Femur (tissue), 1 donor: ENCODE data around the gene STK32B.
"Not testable (repeated sequence)": the region's sequence is repeated elsewhere in the genome, so short reads cannot be mapped to it uniquely, and the experiment has no call there.

Experiments
- DNase-seq: peaks from one replicate; pipeline ENCODE4 v3.0.0-alpha.2; 2017

The STK32B gene

GRCh38 chr4:5032813-5033212 lies 18.5 kb upstream of the STK32B start:
- DNase-seq, result no peak

- peak; percentile 67 for DNase-seq
Observed at GRCh38 chr4:5033281-5033841, 17.9 kb upstream of the STK32B start.

DNA sequence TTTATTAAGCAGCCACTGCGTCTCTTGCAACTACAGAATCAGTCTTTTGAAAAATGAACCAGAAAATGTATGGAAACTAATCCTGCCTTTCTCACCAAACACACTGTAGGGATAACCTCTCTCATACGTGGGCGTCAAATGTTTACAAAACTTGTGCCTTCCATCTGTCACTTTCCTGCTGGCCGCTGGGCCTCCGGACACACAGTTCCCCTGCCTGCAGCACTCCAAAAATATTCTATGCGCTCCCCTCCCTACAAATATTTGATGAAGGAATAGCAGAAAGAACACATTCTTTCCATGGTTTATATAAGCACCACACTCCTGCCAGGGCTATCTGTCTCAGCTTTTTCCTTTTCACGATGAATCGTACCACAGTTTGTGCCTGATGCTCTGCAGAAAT lies 17.1 kb upstream of the STK32B start:
- DNase-seq, result no peak

GRCh38 chr4:5036239-5036638 lies 15.0 kb upstream of the STK32B start:
- no peak for DNase-seq

DNA sequence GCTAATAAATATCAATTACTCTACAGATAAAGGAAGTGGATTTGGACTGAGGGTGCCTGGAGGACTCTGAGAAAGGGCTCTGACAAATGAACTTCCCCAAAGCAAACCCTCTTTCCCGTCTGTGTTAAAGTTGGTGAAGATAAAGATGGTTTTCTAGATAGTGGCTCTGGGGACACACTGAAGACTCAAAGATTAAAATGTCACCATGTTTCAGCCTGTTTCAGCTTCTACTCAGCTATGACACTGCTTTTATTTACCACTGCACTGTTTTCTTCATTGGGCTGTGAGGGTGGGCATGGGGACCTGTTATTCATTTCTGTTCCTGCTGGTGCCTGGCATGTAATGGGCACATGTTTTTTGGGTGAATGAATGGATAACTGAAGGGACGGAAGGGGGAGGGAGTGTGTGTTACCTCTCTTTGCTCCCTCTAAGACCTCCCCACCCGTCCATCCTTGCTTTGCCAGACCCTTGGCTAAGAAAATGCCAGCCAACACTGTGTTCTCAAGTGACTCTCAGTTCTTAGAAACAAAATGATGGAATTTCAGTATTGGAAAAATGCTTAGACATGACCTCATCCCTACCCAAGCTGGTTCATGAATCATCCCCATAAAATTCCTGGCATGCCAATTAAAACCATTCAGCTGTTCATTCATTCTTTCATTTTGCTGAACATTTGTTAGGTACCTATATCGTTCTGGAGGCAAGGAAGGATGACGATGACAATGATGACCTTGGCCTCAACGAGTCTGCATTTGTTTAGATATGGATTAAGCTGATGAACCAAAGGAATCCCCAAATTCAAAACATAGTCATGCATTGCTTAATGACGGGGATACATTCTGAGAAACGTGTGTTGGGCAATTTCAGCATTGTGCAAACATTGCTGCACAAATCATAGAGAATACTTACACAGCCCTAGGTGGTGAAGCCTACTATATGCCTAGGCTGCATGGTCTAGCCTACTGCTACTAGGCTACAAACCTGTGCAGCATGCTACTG lies 13.4 kb upstream of the STK32B start:
- peak; percentile 43 for DNase-seq

- DNase-seq, result no peak
Observed at GRCh38 chr4:5039800-5040199, 11.5 kb upstream of the STK32B start.

DNA sequence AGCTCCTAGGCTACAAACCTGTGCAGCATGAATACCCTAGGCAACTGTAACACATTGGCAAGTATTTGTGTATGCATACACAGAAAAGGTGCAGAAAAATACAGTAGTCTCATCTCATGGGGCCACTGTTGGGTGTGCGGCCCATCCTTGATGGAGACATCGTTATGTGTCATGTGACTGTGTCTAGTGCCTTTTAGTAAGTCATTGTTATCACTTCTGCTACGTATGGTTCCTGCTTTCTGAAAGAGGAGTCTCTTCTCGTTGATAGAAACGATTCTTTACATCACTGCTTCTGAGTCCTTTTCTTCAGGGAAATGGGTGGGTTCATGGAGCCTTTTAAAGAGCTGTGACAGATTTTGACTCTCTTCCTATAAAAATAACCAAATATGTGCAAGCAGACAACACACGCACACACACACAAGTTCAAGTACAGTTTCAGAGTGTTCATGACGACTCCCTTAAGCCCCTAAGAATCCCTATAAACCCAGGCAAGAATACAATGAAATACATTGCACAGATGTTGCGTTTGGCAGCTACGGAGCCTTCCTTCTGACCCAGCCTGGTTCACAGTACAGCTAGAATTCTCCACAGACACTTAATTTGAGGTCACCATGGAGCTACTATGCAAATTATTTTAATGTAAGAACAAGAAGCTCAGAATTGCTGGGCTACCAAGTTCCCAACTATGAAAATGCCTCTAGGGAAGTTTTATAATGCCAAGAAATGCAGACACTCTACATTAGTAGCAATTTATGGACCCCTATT lies 10.2 kb upstream of the STK32B start:
- peak; percentile 69 for DNase-seq

DNA sequence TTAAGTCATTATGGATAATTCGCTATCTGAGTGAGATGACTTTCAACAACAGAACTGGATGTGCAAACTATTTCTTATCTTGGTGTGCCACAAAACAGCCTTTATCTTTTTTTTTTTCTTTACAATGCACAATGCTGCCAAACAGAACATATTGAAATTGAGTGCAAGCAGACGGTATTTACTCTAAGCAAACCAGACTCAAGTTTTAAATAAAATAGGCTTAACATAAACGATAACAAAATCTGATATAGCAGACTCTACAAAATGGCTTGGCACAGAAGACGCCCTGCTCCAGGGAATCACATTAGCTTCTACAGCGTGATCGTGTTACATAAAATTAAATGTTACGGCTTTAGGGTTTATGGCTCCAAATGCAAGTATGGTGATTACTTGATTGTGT lies 9.6 kb upstream of the STK32B start:
- DNase-seq, result no peak

GRCh38 chr4:5043579-5043978 lies 7.7 kb upstream of the STK32B start:
- DNase-seq, result no peak

- no peak for DNase-seq
Observed at GRCh38 chr4:5044341-5044740, 6.9 kb upstream of the STK32B start.

- peak; percentile 60 for DNase-seq
Observed at GRCh38 chr4:5045097-5045496, 6.2 kb upstream of the STK32B start.

- no peak for DNase-seq
Observed at GRCh38 chr4:5048721-5049120, 2.6 kb upstream of the STK32B start.

DNA sequence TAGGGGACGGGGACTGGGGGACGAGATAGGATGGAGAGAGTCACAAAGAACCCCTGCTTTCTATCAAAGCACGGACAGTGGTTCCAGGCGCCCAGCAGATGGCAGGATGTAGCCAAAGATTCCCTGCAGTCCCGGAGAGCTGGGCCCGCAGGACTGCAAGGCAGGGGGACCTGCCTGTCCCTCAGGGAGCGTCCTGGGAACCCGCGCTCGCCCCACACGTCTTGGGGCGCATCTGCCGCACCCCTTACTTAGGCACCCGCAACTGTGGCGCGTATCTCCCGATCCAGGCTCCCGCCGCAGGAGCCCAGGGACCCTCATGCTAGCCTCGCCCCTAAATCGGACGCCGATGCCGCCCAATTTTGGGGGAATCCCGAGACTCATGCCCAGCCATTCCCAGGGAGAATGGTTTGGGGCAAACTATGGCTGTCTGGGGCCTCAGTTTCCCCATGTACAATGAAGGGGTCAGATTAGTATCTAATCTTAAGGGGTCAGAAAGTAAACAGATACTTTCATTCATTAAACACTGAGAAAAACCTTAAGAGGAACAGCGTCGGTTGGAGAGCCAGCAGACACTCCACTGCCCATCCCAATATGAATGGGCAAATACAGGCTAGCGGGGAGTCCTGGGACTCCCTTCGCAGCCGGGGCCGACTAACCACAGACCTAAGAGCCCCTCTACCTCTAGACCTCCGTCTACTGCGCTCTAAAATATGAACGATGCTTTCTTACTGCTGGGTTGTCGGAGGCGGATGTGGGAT lies 581 bp upstream of the STK32B start:
- DNase-seq, result peak; percentile 86

DNA sequence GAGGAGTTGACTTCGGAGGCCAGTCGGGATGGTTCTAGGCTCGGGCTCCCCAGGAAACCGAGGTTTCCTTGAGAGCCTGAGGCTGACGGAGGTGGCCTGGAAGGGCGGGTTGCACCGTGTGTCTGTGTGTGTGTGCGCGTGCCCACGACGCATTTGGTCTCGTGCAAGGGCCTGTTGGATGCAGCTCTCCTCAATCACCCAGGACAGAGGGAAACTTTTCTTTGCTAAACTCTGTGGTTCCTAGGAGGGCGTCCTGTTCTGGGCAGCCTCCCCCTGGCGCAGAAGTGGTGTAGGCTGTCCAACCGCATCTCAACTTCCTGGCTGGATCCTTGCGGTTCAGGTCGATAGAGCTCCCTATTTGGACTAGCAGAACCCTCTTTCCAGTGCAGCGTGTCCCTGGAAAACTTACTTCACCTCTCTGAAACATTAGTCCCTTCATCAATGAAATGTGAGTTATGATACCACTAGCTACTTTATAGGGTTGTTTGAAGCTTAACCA lies 973 bp downstream of the STK32B start:
- DNase-seq, result no peak

GRCh38 chr4:5052726-5053425 lies 1.6 kb downstream of the STK32B start:
- no peak for DNase-seq

GRCh38 chr4:5054532-5054931 lies 3.3 kb downstream of the STK32B start:
- no peak for DNase-seq

DNA sequence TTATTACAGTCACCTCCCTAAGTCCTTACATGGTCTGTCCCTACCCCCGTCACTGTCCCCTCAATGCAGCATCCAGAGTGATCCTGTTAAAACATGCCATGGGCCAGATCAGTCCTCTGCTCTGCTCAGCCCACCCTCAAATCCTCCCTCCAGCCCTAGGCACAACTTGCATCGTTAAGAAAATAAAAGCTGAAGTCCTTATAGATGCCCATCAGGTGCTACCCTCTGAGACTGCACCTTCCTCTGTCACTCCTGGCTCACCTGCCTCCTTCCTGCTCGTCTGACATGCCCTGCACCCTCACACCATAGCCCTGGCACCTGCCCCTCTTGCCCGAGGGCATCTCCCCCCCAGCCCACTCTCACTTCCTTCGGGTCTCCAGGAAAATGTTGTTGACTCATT lies 4.1 kb downstream of the STK32B start:
- DNase-seq, result no peak

- no peak for DNase-seq
Observed at GRCh38 chr4:5066101-5066500, 14.8 kb downstream of the STK32B start.

DNA sequence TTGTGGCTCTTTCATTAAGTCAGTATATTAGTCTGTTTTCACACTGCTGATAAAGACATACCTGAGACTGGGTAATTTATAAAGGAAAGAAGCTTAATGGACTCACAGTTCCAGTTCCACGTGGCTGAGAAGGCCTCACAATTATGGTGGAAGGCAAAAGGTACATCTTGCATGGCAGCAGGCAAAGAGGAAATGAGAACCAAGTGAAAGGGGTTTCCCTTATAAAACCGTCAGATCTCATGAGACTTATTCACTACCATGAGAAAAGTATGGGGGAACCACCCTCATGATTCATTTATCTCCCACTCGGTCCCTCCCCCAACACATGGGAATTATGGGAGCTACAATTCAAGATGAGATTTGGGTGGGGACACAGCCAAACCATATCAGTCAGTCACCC lies 15.7 kb downstream of the STK32B start:
- DNase-seq, result not testable (repeated sequence)

DNA sequence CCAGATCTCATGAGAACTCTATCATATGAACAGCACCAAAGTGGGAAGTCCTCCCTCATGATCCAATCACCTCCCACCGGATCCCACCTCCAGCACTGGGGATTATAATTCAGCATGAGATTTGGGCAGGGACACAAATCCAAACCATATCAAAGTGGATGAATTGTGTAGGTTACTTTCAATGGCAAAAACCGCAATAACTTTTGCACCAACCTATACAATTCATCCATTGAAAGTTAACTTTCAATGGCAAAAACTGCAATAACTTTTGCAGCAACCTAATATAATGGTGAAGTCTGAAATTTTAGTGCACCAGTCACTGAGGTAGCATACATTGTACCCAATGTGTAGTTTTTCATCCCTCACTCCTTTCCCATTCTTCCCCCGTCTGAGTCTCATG lies 16.6 kb downstream of the STK32B start:
- no peak for DNase-seq

DNA sequence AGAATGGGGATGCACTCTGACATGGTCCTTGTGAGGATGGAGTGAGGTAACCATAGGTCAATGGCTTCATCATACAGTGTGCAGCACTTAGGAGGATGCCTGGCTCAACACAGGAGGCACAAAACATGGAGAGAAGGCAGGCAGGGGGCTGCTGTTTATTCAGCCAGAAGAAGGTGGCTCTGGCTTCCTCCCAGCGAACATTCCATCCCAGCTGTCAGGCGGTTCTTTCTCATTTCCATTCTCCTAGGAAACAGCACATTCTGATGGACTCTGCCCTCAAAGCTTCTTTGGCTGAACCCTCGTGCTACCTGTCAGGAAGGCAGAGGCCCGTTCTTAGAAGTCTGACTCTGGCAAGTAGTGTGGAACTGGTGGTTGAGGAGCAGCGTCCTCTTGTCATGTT lies 18.6 kb downstream of the STK32B start:
- DNase-seq, result no peak

GRCh38 chr4:5072948-5073347 lies 21.7 kb downstream of the STK32B start:
- DNase-seq, result no peak
